GM12878 (cell line): ENCODE measurements around the gene ZBTB7B. TPM values are rescaled to one million over a fixed set of nuclear protein-coding genes. Genes with fewer than 3 reads are reported as not detected.

Source experiments
- EGR1 ChIP-seq, 2 experiments: IDR thresholded peaks; 1 replicate in 1 of 2; 2 replicates in 1 of 2; pipeline ENCODE4 v1.6.1; 2011 to 2012; ENCODE audit warnings: low read depth in 2 of 2, low read length in 2 of 2, borderline replicate concordance in 1 of 2, mild to moderate bottlenecking in 1 of 2, moderate library complexity in 1 of 2
- ESRRA ChIP-seq: IDR thresholded peaks from 2 replicates; pipeline ENCODE4 v1.6.1; 2012; ENCODE audit warnings: mild to moderate bottlenecking, low read length, improper control_type of control experiment
- FOS ChIP-seq: IDR thresholded peaks from 3 replicates; pipeline ENCODE4 v1.6.1; 2011; ENCODE audit warnings: borderline replicate concordance; ENCODE audit not compliant: insufficient read length; ENCODE audit errors: extremely low read depth
- IRF4 ChIP-seq: IDR thresholded peaks from 2 replicates; pipeline ENCODE4 v1.6.1; 2011; ENCODE audit warnings: low read depth, low read length
- MEF2B ChIP-seq: fragments of 450-650 bp; IDR thresholded peaks from 2 replicates; pipeline ENCODE4 v1.6.1; 2018; ENCODE audit warnings: mild to moderate bottlenecking, moderate library complexity; ENCODE audit not compliant: partially characterized antibody, poor library complexity, severe bottlenecking
- MYB ChIP-seq: fragments of 150-350 bp; IDR thresholded peaks from 2 replicates; pipeline ENCODE4 v1.6.1; 2014; ENCODE audit warnings: mild to moderate bottlenecking, low read depth, low read length, borderline replicate concordance
- NFIC ChIP-seq: IDR thresholded peaks from 2 replicates; pipeline ENCODE4 v1.6.1; 2012; ENCODE audit warnings: low read depth, mild to moderate bottlenecking, inconsistent platforms, low read length, moderate library complexity
- NR2F1 ChIP-seq: fragments of 450-650 bp; conservative IDR thresholded peaks from 2 replicates; pipeline ENCODE4 v1.6.1; 2017; ENCODE audit warnings: mild to moderate bottlenecking
- PAX5 ChIP-seq: IDR thresholded peaks from 2 replicates; pipeline ENCODE4 v1.6.1; 2011; ENCODE audit warnings: low read depth, low read length, borderline replicate concordance
- POLR2A ChIP-seq: IDR thresholded peaks from 2 replicates; pipeline ENCODE4 v1.6.1; 2011; ENCODE audit warnings: low read depth, mild to moderate bottlenecking, low read length
- POU2F2 ChIP-seq: IDR thresholded peaks from 3 replicates; pipeline ENCODE4 v1.6.1; 2011; ENCODE audit warnings: low read depth, mild to moderate bottlenecking, low read length, borderline replicate concordance
- RB1 ChIP-seq: fragments of 450-650 bp; formaldehyde crosslinking; IDR thresholded peaks from 2 replicates; pipeline ENCODE4 v1.6.1; 2017; ENCODE audit warnings: mild to moderate bottlenecking, borderline replicate concordance
- SREBF1 ChIP-seq: IDR thresholded peaks from 2 replicates; pipeline ENCODE4 v1.6.1; 2012; ENCODE audit warnings: mild to moderate bottlenecking, low read length
- STAT1 ChIP-seq: fragments of 450-650 bp; conservative IDR thresholded peaks from 2 replicates; pipeline ENCODE4 v1.6.1; 2014; ENCODE audit warnings: antibody characterized with exemption, mild to moderate bottlenecking
- STAT3 ChIP-seq: IDR thresholded peaks from 2 replicates; pipeline ENCODE4 v1.6.1; 2011; ENCODE audit warnings: low read depth, low read length, improper control_type of control experiment
- TBL1XR1 ChIP-seq: IDR thresholded peaks from 2 replicates; pipeline ENCODE4 v1.6.1; 2012; ENCODE audit warnings: low read depth, low read length, improper control_type of control experiment
- ZNF622 ChIP-seq: fragments of 450-650 bp; IDR thresholded peaks from 2 replicates; pipeline ENCODE4 v1.6.1; 2017; ENCODE audit warnings: mild to moderate bottlenecking, inconsistent platforms
- ZSCAN29 ChIP-seq: fragments of 450-650 bp; IDR thresholded peaks from 2 replicates; pipeline ENCODE4 v1.6.1; 2017; ENCODE audit warnings: mild to moderate bottlenecking, moderate library complexity
- polyA plus RNA-seq, 11 experiments: library from polyadenylated mRNA; depleted of rRNA in 4 of 11; unstranded in 6 of 11; stranded (reverse) in 5 of 11; fragments of >200 nt; fragmentation: Nextera tagmentation in 4 of 11; fragmentation: Illumina TruSeq in 1 of 11; extraction: Ambion mirVana in 4 of 11; extraction: Trizol in 1 of 11; gene quantifications; 1 replicate in 1 of 11; 2 replicates in 10 of 11; pipeline versions ENCODE4 v1.2.1 to v1.2.3, GENCODE V29; 2011 to 2016; ENCODE audit warnings: inconsistent platforms in 2 of 11, missing spikeins in 2 of 11, low read depth in 1 of 11
- total RNA-seq, 4 experiments: library from RNA; depleted of rRNA in 3 of 4; stranded (reverse); fragments of >200 nt in 3 of 4; fragmentation: Illumina TruSeq in 1 of 4; extraction: Trizol in 1 of 4; gene quantifications; 2 replicates each; pipeline versions ENCODE4 v1.2.1 to v1.2.3, GENCODE V29; 2013 to 2021
- TF ChIP-seq, protein P1 (sequence below): IDR thresholded peaks from 2 replicates; pipeline ENCODE4 v1.6.1; 2012; ENCODE audit warnings: mild to moderate bottlenecking, low read depth, low read length
- TF ChIP-seq, protein P2 (sequence below): fragments of 450-650 bp; IDR thresholded peaks from 2 replicates; pipeline ENCODE4 v1.6.1; 2018; ENCODE audit warnings: mild to moderate bottlenecking, low read depth, moderate library complexity; ENCODE audit not compliant: partially characterized antibody
- TF ChIP-seq, protein P3 (sequence below): IDR thresholded peaks from 2 replicates; pipeline ENCODE4 v1.6.1; 2011; ENCODE audit warnings: borderline replicate concordance, low read depth, mild to moderate bottlenecking, moderate library complexity, mixed read lengths, low read length; ENCODE audit not compliant: insufficient read depth; ENCODE audit errors: extremely low read length
- TF ChIP-seq, protein P4 (sequence below): IDR thresholded peaks from 2 replicates; pipeline ENCODE4 v1.6.1; 2012; ENCODE audit warnings: low read length, inconsistent platforms

The ZBTB7B gene
- total and polyA plus RNA-seq, 10 of the 15 experiments (the other 5 are each of a cell fraction or from before 2014, with no cell fraction given), result 0.11 to 44.9 (median 11.3) TPM

DNA sequence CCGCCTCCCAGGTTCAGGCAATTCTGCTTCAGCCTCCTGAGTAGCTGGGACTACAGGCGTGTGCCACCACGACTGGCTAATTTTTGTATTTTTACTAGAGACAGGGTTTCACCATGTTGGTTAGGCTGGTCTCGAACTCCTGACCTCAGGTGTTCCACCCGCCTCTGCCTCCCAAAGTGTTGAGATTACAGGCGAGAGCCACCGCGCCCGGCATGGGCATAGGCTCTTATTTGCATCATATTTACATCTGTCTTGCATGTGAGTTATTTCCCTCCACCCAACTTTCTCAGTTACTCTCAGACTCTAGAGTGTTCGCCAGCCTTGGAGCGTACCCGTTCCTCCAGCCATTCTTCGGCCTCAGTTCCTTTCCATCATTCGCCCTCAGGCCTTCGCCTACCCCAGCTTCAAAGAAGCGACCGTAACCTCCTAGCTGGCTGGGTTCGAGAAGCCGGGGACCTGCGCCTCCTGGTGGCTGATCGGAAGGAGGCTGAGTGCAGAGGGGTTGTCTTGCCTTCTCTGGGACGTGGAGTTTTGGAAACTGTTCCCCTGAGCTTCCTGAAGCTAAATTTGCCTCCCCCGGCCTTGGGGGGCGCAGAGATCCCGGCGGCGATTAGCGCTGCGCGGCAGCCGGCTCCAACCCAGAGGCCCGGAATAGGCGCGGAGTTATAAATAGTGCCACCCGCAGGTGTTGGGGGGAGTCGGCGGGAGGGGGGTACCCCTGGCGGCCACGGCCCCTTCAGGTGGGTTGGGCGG lies 3.6 kb upstream of the ZBTB7B start (continued):
- TF ChIP-seq, protein P1, sequence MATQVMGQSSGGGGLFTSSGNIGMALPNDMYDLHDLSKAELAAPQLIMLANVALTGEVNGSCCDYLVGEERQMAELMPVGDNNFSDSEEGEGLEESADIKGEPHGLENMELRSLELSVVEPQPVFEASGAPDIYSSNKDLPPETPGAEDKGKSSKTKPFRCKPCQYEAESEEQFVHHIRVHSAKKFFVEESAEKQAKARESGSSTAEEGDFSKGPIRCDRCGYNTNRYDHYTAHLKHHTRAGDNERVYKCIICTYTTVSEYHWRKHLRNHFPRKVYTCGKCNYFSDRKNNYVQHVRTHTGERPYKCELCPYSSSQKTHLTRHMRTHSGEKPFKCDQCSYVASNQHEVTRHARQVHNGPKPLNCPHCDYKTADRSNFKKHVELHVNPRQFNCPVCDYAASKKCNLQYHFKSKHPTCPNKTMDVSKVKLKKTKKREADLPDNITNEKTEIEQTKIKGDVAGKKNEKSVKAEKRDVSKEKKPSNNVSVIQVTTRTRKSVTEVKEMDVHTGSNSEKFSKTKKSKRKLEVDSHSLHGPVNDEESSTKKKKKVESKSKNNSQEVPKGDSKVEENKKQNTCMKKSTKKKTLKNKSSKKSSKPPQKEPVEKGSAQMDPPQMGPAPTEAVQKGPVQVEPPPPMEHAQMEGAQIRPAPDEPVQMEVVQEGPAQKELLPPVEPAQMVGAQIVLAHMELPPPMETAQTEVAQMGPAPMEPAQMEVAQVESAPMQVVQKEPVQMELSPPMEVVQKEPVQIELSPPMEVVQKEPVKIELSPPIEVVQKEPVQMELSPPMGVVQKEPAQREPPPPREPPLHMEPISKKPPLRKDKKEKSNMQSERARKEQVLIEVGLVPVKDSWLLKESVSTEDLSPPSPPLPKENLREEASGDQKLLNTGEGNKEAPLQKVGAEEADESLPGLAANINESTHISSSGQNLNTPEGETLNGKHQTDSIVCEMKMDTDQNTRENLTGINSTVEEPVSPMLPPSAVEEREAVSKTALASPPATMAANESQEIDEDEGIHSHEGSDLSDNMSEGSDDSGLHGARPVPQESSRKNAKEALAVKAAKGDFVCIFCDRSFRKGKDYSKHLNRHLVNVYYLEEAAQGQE, result no peak
- TF ChIP-seq TBL1XR1 (no peak), RB1 (peak; percentile 67; the same call in 1 of the 2 replicates), STAT3 (no peak), MEF2B (peak; percentile 54), POLR2A (peak; percentile 62), NR2F1 (peak; percentile 24; the same call in 1 of the 2 replicates), NFIC (no peak), MYB (no peak), POU2F2 (peak; percentile 7; the same call in 2 of the 3 replicates), EGR1 (IDR thresholded peaks at IDR 0.05; ENCODE audit: borderline replicate concordance in 1 of 2, low read depth in 2 of 2, low read length in 2 of 2) (no peak), SREBF1 (no peak), ZNF622 (no peak), ZSCAN29 (no peak), STAT1 (no peak), PAX5 (0 out of 2 replicates have a peak, but pooled peaks have one; percentile 10), FOS (no peak), IRF4 (0 out of 2 replicates have a peak, but pooled peaks have one; percentile 13), ESRRA (no peak)
- TF ChIP-seq, protein P2, sequence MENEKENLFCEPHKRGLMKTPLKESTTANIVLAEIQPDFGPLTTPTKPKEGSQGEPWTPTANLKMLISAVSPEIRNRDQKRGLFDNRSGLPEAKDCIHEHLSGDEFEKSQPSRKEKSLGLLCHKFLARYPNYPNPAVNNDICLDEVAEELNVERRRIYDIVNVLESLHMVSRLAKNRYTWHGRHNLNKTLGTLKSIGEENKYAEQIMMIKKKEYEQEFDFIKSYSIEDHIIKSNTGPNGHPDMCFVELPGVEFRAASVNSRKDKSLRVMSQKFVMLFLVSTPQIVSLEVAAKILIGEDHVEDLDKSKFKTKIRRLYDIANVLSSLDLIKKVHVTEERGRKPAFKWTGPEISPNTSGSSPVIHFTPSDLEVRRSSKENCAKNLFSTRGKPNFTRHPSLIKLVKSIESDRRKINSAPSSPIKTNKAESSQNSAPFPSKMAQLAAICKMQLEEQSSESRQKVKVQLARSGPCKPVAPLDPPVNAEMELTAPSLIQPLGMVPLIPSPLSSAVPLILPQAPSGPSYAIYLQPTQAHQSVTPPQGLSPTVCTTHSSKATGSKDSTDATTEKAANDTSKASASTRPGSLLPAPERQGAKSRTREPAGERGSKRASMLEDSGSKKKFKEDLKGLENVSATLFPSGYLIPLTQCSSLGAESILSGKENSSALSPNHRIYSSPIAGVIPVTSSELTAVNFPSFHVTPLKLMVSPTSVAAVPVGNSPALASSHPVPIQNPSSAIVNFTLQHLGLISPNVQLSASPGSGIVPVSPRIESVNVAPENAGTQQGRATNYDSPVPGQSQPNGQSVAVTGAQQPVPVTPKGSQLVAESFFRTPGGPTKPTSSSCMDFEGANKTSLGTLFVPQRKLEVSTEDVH, result no peak
- TF ChIP-seq, protein P3, sequence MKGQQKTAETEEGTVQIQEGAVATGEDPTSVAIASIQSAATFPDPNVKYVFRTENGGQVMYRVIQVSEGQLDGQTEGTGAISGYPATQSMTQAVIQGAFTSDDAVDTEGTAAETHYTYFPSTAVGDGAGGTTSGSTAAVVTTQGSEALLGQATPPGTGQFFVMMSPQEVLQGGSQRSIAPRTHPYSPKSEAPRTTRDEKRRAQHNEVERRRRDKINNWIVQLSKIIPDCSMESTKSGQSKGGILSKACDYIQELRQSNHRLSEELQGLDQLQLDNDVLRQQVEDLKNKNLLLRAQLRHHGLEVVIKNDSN, result no peak
- TF ChIP-seq, protein P4, sequence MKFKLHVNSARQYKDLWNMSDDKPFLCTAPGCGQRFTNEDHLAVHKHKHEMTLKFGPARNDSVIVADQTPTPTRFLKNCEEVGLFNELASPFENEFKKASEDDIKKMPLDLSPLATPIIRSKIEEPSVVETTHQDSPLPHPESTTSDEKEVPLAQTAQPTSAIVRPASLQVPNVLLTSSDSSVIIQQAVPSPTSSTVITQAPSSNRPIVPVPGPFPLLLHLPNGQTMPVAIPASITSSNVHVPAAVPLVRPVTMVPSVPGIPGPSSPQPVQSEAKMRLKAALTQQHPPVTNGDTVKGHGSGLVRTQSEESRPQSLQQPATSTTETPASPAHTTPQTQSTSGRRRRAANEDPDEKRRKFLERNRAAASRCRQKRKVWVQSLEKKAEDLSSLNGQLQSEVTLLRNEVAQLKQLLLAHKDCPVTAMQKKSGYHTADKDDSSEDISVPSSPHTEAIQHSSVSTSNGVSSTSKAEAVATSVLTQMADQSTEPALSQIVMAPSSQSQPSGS, result no peak
